Measurements from ENCODE around the gene USP13.

GRCh38 chr3:179660872-179661271, 8.0 kb downstream of the USP13 start:
- TF ChIP-seq CTCF (IDR thresholded peaks at IDR 0.05) = no peak
- TF ChIP-seq POLR2A (IDR thresholded peaks at IDR 0.05) = no peak

Measured in right lobe of liver (tissue), 4 donors.